Lung (tissue), 12 donors: ENCODE measurements around the gene TANC1. TPM values are rescaled to one million over a fixed set of nuclear protein-coding genes. Genes with fewer than 3 reads are reported as not detected.

Experiments used
- ATAC-seq: fragments of 200-7000 bp; cut with Tn5 transposase; one replicate; pipeline ENCODE4 v1.9.1; 2020; ENCODE audit warnings: moderate number of reproducible peaks; ENCODE audit not compliant: insufficient read depth, low FRiP score
- DNase-seq, 3 donors: peaks; one replicate each; pipeline ENCODE4 v3.0.0-alpha.2; 2013 to 2017
- H3K27ac ChIP-seq, 2 donors: one replicate each; pipeline ENCODE4 v1.5.1; 2013; ENCODE audit warnings: mild to moderate bottlenecking in 2 of 2, moderate library complexity in 2 of 2, control low read depth in 1 of 2, inconsistent platforms in 1 of 2, low read depth in 1 of 2, low read length in 1 of 2
- H3K27me3 ChIP-seq, 3 donors: one replicate each; pipeline ENCODE4 v1.5.1; 2013; ENCODE audit warnings: low read length in 2 of 3; ENCODE audit not compliant: control insufficient read depth in 3 of 3, insufficient read depth in 3 of 3
- H3K36me3 ChIP-seq, 4 donors: one replicate each; pipeline ENCODE4 v1.5.1; 2013; ENCODE audit warnings: low read length in 4 of 4, mild to moderate bottlenecking in 1 of 4, moderate library complexity in 1 of 4; ENCODE audit not compliant: control insufficient read depth in 4 of 4, insufficient read depth in 4 of 4
- H3K4me1 ChIP-seq, 5 donors: one replicate each; pipeline ENCODE4 v1.5.1; 2013; ENCODE audit warnings: low read length in 5 of 5, mild to moderate bottlenecking in 2 of 5, moderate library complexity in 1 of 5; ENCODE audit not compliant: control insufficient read depth in 5 of 5, insufficient read depth in 5 of 5
- H3K4me3 ChIP-seq: one replicate; pipeline ENCODE4 v1.5.1; 2013; ENCODE audit warnings: mild to moderate bottlenecking, control low read depth, moderate library complexity
- H3K9ac ChIP-seq, 2 donors: one replicate each; pipeline ENCODE4 v1.5.1; 2013; ENCODE audit warnings: low read length in 2 of 2, control low read depth in 1 of 2; ENCODE audit not compliant: insufficient read depth in 1 of 2
- H3K9me3 ChIP-seq, 4 donors: one replicate each; pipeline ENCODE4 v1.5.1; 2013; ENCODE audit warnings: low read length in 3 of 4, mild to moderate bottlenecking in 1 of 4, moderate library complexity in 1 of 4; ENCODE audit not compliant: control insufficient read depth in 4 of 4, insufficient read depth in 3 of 4
- whole genome bisulfite sequencing, 2 donors: extraction: QIAGEN DNeasy Blood & Tissue Kit; methylation state at CpG; one replicate each; pipeline ENCODE4 v1.1.7; 2013; 5-methylcytosine and 5-hydroxymethylcytosine counted together
- polyA plus RNA-seq, 2 donors: library from polyadenylated mRNA; stranded (reverse); fragments of 200-250 nt; gene quantifications; one replicate each; pipeline ENCODE4 v1.2.1, GENCODE V29; 2013
- total RNA-seq, 2 donors: library from RNA; depleted of rRNA in 1 of 2; stranded (reverse); fragments of >200 nt in 1 of 2; gene quantifications; one replicate each; pipeline ENCODE4 v1.2.1, GENCODE V29; 2014 to 2021
- TF ChIP-seq, protein P1 (sequence below): IDR thresholded peaks from 2 replicates; pipeline ENCODE4 v1.5.1; 2012; ENCODE audit warnings: mild to moderate bottlenecking; ENCODE audit errors: control extremely low read depth, extremely low read depth
- donor health status: control.
- donor health status: control.
- donor health status: Bipolar disorder and iron deficiency.
- donor health status: healthy.
- donor health status: DM: yes; HTN: yes; CAD: no.

TANC1 gene
- total and polyA plus RNA-seq, 4 donors: 14.3 to 99.5 (median 37.3) TPM

DNA sequence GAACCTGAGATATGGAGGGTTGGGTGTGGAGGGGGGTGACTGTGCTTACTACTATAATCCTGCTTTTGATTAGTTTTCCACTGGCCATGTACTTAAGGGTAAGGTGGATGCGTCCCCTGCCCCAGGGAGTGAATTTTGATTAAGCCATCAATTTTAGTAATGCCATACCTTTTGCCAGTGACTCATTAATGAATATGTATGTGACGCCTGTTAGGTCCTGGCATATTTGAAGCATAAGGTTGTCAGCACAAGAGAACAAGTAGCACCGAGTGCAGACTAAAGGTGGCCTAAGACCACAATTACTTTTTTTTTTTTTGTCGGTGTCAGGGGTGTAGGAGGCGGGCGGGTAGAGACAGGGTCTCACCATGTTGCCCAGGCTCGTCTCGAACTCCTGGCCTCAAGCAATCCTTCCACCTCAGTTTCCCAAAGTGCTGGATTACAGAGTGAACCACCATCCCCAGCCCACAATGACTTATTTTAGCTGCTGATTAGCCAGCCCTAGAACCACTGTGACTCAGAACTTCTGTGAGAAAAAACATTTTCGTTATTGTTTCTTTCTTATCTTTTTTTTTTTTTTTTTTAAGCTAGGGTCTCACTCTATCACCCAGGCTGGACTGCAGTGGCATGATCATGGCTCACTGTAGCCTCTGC, 7.0 kb downstream of the TANC1 start:
- H3K9ac ChIP-seq: no peak overlapping the region
- H3K36me3 ChIP-seq: no peaks in the 10 kb centered on the region
- H3K27me3 ChIP-seq: no peaks in the 10 kb centered on the region
- TF ChIP-seq, protein P1, sequence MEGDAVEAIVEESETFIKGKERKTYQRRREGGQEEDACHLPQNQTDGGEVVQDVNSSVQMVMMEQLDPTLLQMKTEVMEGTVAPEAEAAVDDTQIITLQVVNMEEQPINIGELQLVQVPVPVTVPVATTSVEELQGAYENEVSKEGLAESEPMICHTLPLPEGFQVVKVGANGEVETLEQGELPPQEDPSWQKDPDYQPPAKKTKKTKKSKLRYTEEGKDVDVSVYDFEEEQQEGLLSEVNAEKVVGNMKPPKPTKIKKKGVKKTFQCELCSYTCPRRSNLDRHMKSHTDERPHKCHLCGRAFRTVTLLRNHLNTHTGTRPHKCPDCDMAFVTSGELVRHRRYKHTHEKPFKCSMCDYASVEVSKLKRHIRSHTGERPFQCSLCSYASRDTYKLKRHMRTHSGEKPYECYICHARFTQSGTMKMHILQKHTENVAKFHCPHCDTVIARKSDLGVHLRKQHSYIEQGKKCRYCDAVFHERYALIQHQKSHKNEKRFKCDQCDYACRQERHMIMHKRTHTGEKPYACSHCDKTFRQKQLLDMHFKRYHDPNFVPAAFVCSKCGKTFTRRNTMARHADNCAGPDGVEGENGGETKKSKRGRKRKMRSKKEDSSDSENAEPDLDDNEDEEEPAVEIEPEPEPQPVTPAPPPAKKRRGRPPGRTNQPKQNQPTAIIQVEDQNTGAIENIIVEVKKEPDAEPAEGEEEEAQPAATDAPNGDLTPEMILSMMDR: no peak
- H3K27ac ChIP-seq: no peak overlapping the region
- H3K9me3 ChIP-seq: no peaks in the 10 kb centered on the region
- H3K4me3 ChIP-seq: no peak overlapping the region
- WGBS, 2 donors: 93 to 98% methylated on average over 9 of the region's 9 CpGs
- peaks cover 2 to 50% (median 28%) of the 10 kb centered on the region in 5 donors for H3K4me1 ChIP-seq
- DNase-seq (no peak), ATAC-seq (no peak)

DNA sequence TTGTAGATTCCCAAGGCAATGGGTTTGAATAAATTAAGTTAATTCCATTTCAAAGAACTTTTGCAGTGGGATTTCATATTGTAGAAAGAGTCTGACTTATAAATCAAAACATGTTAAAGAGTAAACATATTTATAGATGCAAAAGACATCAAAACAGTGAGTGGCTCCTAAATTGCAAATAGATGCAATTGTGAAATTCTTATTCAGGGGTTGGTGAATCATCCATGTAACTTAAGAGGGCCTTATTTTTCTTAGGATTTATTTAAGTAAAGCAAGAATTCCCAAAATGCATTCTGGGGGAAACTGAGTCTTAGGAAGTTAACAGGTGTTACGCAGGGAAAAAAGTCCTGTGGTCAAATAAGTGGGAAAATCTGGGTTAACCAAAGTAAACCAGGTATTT, 11.3 kb downstream of the TANC1 start:
- no peaks in the 10 kb centered on the region for H3K9me3 ChIP-seq
- no peaks in the 10 kb centered on the region for H3K27me3 ChIP-seq
- H3K4me3 ChIP-seq: no peak overlapping the region
- no peak for DNase-seq
- no peak overlapping the region for H3K27ac ChIP-seq
- TF ChIP-seq, protein P1: no peak
- no peak overlapping the region for H3K9ac ChIP-seq
- H3K4me1 ChIP-seq: peaks cover 7 to 35% (median 24%) of the 10 kb centered on the region in 5 donors
- H3K36me3 ChIP-seq: no peaks in the 10 kb centered on the region
- WGBS, 2 donors: 99 to 100% methylated on average over 1 of the region's 1 CpG
- no peak for ATAC-seq

DNA sequence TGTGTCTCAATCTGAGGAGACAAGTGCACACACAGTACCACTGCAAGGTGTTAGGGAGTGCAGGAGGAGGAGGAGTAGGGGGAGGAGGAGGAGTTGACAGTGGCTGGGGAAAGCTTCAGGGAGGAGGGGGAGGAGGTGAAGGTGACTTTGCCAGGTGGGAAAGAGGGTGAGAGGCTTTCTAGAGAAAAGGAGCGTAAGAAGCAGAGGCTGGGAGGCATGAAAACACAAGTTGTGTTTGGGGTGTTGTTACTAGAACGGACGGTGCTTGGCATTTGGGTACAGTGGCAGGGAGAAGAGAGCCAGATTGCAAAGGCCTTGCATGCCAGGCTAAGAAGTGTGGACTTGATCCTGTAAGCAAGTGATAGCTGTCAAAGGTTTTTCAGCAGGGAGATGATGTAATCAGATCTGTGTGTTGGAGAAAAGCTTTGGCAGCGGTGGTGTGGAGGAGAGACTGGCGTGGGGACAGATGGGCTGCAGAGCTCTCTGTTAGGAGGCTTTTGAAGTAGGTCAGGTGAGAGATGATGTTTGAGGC, 16.2 kb downstream of the TANC1 start:
- peak overlapping the region; percentile 9 to 55 for H3K27ac ChIP-seq
- DNase-seq (peak in 1 of 3 donors; percentile 32), ATAC-seq (no peak)
- TF ChIP-seq, protein P1: no peak
- no peak overlapping the region for H3K9ac ChIP-seq
- peaks cover 10 to 34% (median 17%) of the 10 kb centered on the region in 5 donors for H3K4me1 ChIP-seq
- no peaks in the 10 kb centered on the region for H3K27me3 ChIP-seq
- 39 to 63% methylated on average over 5 of the region's 5 CpGs for WGBS, 2 donors
- H3K9me3 ChIP-seq: no peaks in the 10 kb centered on the region
- no peaks in the 10 kb centered on the region for H3K36me3 ChIP-seq
- H3K4me3 ChIP-seq: no peak overlapping the region
